Thymus (tissue), 11 donors: ENCODE data around the gene SNAP47. TPM values are rescaled to one million over a fixed set of nuclear protein-coding genes. Genes with fewer than 3 reads are reported as not detected.

Source experiments
- DNase-seq, 9 donors: peaks; one replicate each; pipeline ENCODE4 v3.0.0-alpha.2; 2013; ENCODE audit warnings: low spot score in 9 of 9, low read depth in 6 of 9, missing footprints in 1 of 9
- H3K27ac ChIP-seq, 2 donors: one replicate each; pipeline ENCODE4 v1.5.1; 2013; ENCODE audit warnings: control low read depth in 1 of 2, low read depth in 1 of 2, low read length in 1 of 2, mild to moderate bottlenecking in 1 of 2, moderate library complexity in 1 of 2
- H3K27me3 ChIP-seq, 2 donors: one replicate each; pipeline ENCODE4 v1.5.1; 2013; ENCODE audit warnings: low read length in 1 of 2; ENCODE audit not compliant: control insufficient read depth in 2 of 2, insufficient read depth in 1 of 2
- H3K36me3 ChIP-seq, 2 donors: one replicate each; pipeline ENCODE4 v1.5.1; 2013; ENCODE audit warnings: low read length in 1 of 2, mild to moderate bottlenecking in 1 of 2, moderate library complexity in 1 of 2; ENCODE audit not compliant: control insufficient read depth in 2 of 2, insufficient read depth in 2 of 2
- H3K4me1 ChIP-seq, 2 donors: one replicate each; pipeline ENCODE4 v1.5.1; 2013; ENCODE audit warnings: low read length in 2 of 2; ENCODE audit not compliant: control insufficient read depth in 2 of 2, insufficient read depth in 2 of 2
- H3K4me3 ChIP-seq, 2 donors: one replicate each; pipeline ENCODE4 v1.5.1; 2013; ENCODE audit warnings: low read length in 2 of 2, control low read depth in 1 of 2, mild to moderate bottlenecking in 1 of 2
- H3K9me3 ChIP-seq, 2 donors: one replicate each; pipeline ENCODE4 v1.5.1; 2013; ENCODE audit warnings: low read length in 1 of 2, mild to moderate bottlenecking in 1 of 2; ENCODE audit not compliant: control insufficient read depth in 2 of 2, insufficient read depth in 1 of 2
- WGBS: extraction: QIAGEN DNeasy Blood & Tissue Kit; methylation state at CpG from one replicate; pipeline ENCODE4 v1.1.7; 2013; 5-methylcytosine and 5-hydroxymethylcytosine counted together
- polyA plus RNA-seq: library from polyadenylated mRNA; stranded (reverse); fragments of 200-250 nt; gene quantifications from one replicate; pipeline ENCODE4 v1.2.3, GENCODE V29; 2013
- total RNA-seq: library from RNA; stranded (reverse); fragments of 120-200 nt; gene quantifications from one replicate; pipeline ENCODE4 v1.2.4, GENCODE V29; 2013
- donor health status: healthy.

The SNAP47 gene
- total and polyA plus RNA-seq, 2 donors, result 17.3 to 27.2 TPM

- 98% methylated on average over 5 of the region's 5 CpGs for WGBS
- H3K9me3 ChIP-seq, result no peaks in the 10 kb centered on the region
Measured at GRCh38 chr1:227796359-227796915, 61.2 kb downstream of the SNAP47 start.

GRCh38 chr1:227797144-227797543, 61.9 kb downstream of the SNAP47 start:
- Histone ChIP-seq H3K36me3 (no peaks in the 10 kb centered on the region), H3K4me1 (no peaks in the 10 kb centered on the region), H3K4me3 (no peak overlapping the region), H3K27me3 (peaks cover 0 to 27% of the 10 kb centered on the region in 2 donors), H3K27ac (no peak overlapping the region), H3K9me3 (no peaks in the 10 kb centered on the region)
- WGBS, result 90% methylated on average over 3 of the region's 3 CpGs
- no peak for DNase-seq

More at GRCh38 chr1:227796359-227796915, 61.2 kb downstream of the SNAP47 start:
- Histone ChIP-seq H3K36me3 (no peaks in the 10 kb centered on the region), H3K4me1 (no peaks in the 10 kb centered on the region), H3K27me3 (peaks cover 0 to 27% of the 10 kb centered on the region in 2 donors), H3K4me3 (no peak overlapping the region), H3K27ac (no peak overlapping the region)
- no peak for DNase-seq

- Histone ChIP-seq H3K27me3 (peaks cover 0 to 26% of the 10 kb centered on the region in 2 donors), H3K4me1 (no peaks in the 10 kb centered on the region), H3K9me3 (no peaks in the 10 kb centered on the region), H3K36me3 (no peaks in the 10 kb centered on the region), H3K4me3 (no peak overlapping the region), H3K27ac (no peak overlapping the region)
- 93% methylated on average over 3 of the region's 3 CpGs for WGBS
- no peak for DNase-seq
Measured at GRCh38 chr1:227797625-227798024, 62.4 kb downstream of the SNAP47 start.

GRCh38 chr1:227798078-227798802, 63.0 kb downstream of the SNAP47 start:
- no peak overlapping the region for H3K4me3 ChIP-seq
- H3K27ac ChIP-seq, result no peak overlapping the region
- no peaks in the 10 kb centered on the region for H3K9me3 ChIP-seq
- DNase-seq, result no peak
- no peaks in the 10 kb centered on the region for H3K4me1 ChIP-seq
- WGBS, result 92% methylated on average over 16 of the region's 16 CpGs
- peaks cover 0 to 26% of the 10 kb centered on the region in 2 donors for H3K27me3 ChIP-seq
- no peaks in the 10 kb centered on the region for H3K36me3 ChIP-seq

- H3K36me3 ChIP-seq, result no peaks in the 10 kb centered on the region
- H3K4me3 ChIP-seq, result no peak overlapping the region
- H3K27ac ChIP-seq, result no peak overlapping the region
- WGBS, result 90% methylated on average over 1 of the region's 1 CpG
- H3K9me3 ChIP-seq, result no peaks in the 10 kb centered on the region
- peaks cover 0 to 19% of the 10 kb centered on the region in 2 donors for H3K27me3 ChIP-seq
- H3K4me1 ChIP-seq, result no peaks in the 10 kb centered on the region
- DNase-seq, result no peak
Measured at GRCh38 chr1:227799756-227800155, 64.5 kb downstream of the SNAP47 start.

- H3K9me3 ChIP-seq, result no peaks in the 10 kb centered on the region
- no peak overlapping the region for H3K27ac ChIP-seq
- DNase-seq, result no peak
- H3K4me3 ChIP-seq, result no peak overlapping the region
- peaks cover 0 to 2% of the 10 kb centered on the region in 2 donors for H3K27me3 ChIP-seq
- H3K36me3 ChIP-seq, result no peaks in the 10 kb centered on the region
- H3K4me1 ChIP-seq, result no peaks in the 10 kb centered on the region
Measured at GRCh38 chr1:227803933-227804332, 68.7 kb downstream of the SNAP47 start.

- 88% methylated on average over 6 of the region's 6 CpGs for WGBS
- Histone ChIP-seq H3K4me1 (no peaks in the 10 kb centered on the region), H3K27me3 (peaks cover 0 to 2% of the 10 kb centered on the region in 2 donors), H3K27ac (no peak overlapping the region), H3K9me3 (no peaks in the 10 kb centered on the region), H3K36me3 (no peaks in the 10 kb centered on the region), H3K4me3 (no peak overlapping the region)
- DNase-seq, result no peak
Measured at GRCh38 chr1:227805606-227806197, 70.5 kb downstream of the SNAP47 start.

- DNase-seq, result no peak
- no peaks in the 10 kb centered on the region for H3K36me3 ChIP-seq
- H3K4me3 ChIP-seq, result no peak overlapping the region
- 14% methylated on average over 1 of the region's 1 CpG for WGBS
- no peaks in the 10 kb centered on the region for H3K27me3 ChIP-seq
- peaks cover 0 to 2% of the 10 kb centered on the region in 2 donors for H3K9me3 ChIP-seq
- no peak overlapping the region for H3K27ac ChIP-seq
- H3K4me1 ChIP-seq, result no peaks in the 10 kb centered on the region
Measured at GRCh38 chr1:227808566-227808965, 73.3 kb downstream of the SNAP47 start.

- Histone ChIP-seq H3K36me3 (no peaks in the 10 kb centered on the region), H3K27me3 (no peaks in the 10 kb centered on the region), H3K4me3 (no peak overlapping the region), H3K27ac (no peak overlapping the region), H3K4me1 (no peaks in the 10 kb centered on the region), H3K9me3 (peaks cover 0 to 7% of the 10 kb centered on the region in 2 donors)
- DNase-seq, result no peak
- 96% methylated on average over 2 of the region's 2 CpGs for WGBS
Measured at GRCh38 chr1:227809026-227809425, 73.8 kb downstream of the SNAP47 start.
